ENCODE data around the gene NPLOC4. TPM values are rescaled to one million over a fixed set of nuclear protein-coding genes. Genes with fewer than 3 reads are reported as not detected.

NPLOC4 gene
- total and polyA plus RNA-seq, 2 of the 8 experiments (the other 6 are each of a cell fraction or from before 2014, with no cell fraction given) = 70.7 to 92.7 TPM

GRCh38 chr17:81544281-81544974 is 92.5 kb downstream of the NPLOC4 start:
- Histone ChIP-seq H4K5ac (ENCODE audit: insufficient read length, low read depth, low read length) (no peak overlapping the region), H2AFZ (ENCODE audit: low read length) (no peak overlapping the region), H3K23ac (ENCODE audit: insufficient read length) (no peak overlapping the region), H3K23me2 (ENCODE audit: low read depth, low read length) (no peaks in the 10 kb centered on the region), H3K4ac (replicated peaks; ENCODE audit: insufficient read length, low read depth, low read length) (no peak overlapping the region), H3K79me1 (ENCODE audit: low read depth, low read length) (no peaks in the 10 kb centered on the region; the same call in 1 of the 2 replicates), H2BK20ac (ENCODE audit: low read length) (no peak overlapping the region), H2BK120ac (replicated peaks; ENCODE audit: low read depth, low read length) (no peak overlapping the region), H2BK15ac (ENCODE audit: low read length) (no peak overlapping the region), H4K91ac (replicated peaks; ENCODE audit: insufficient read length, low read length) (no peak overlapping the region), H3K18ac (ENCODE audit: extremely low read depth, low read length) (no peak overlapping the region), H3K14ac (ENCODE audit: insufficient read length) (no peak overlapping the region), H3K36me3 (ENCODE audit: control insufficient read depth in 2 of 4, insufficient read depth in 4 of 4, low read length in 3 of 4) (peaks cover 2 to 38% (median 24%) of the 10 kb centered on the region in 4 experiments; a peak in 7 of 8 replicates), H3K27ac (ENCODE audit: low read depth, low read length) (no peak overlapping the region), H4K8ac (ENCODE audit: extremely low read depth, insufficient read depth, low read length) (no peak overlapping the region), H3K4me2 (ENCODE audit: insufficient read depth in 1 of 2, low read depth in 2 of 2, low read length in 2 of 2) (no peak overlapping the region), H2AK5ac (ENCODE audit: low read depth, low read length) (no peak overlapping the region), H3K9ac (replicated peaks in 1 of 4; ENCODE audit: extremely low read depth in 1 of 4, low read depth in 3 of 4, low read length in 3 of 4) (no peak overlapping the region), H3K4me3 (ENCODE audit: extremely low read depth in 1 of 4, insufficient read depth in 2 of 4, low read depth in 3 of 4, low read length in 4 of 4) (no peak overlapping the region), H3K27me3 (replicated peaks in 1 of 4; ENCODE audit: control insufficient read depth in 3 of 4, extremely low read depth in 1 of 4, insufficient read depth in 3 of 4, low read length in 3 of 4) (no peaks in the 10 kb centered on the region), H4K20me1 (replicated peaks in 1 of 2; ENCODE audit: control insufficient read depth in 1 of 2, insufficient read depth in 2 of 2, low read length in 2 of 2) (peaks cover under 1 to 21% of the 10 kb centered on the region in 2 experiments), H2BK5ac (ENCODE audit: low read depth, low read length) (no peak overlapping the region), H3K9me3 (ENCODE audit: insufficient read depth in 2 of 2, low read depth in 1 of 2, low read length in 1 of 2) (no peaks in the 10 kb centered on the region), H3K4me1 (replicated peaks in 1 of 4; ENCODE audit: control insufficient read depth in 3 of 4, insufficient read depth in 4 of 4, low read length in 3 of 4) (no peaks in the 10 kb centered on the region), H3K79me2 (ENCODE audit: control insufficient read depth in 1 of 2, insufficient read depth in 2 of 2, low read length in 2 of 2) (0 out of 4 replicates have a peak, but pooled peaks cover 0 to under 1% of the 10 kb centered on the region in 2 experiments), H3K56ac (replicated peaks; ENCODE audit: insufficient read length, low read depth, low read length) (no peak overlapping the region), H2BK12ac (ENCODE audit: low read depth, low read length) (no peak overlapping the region)
- ChIA-PET POLR2A (ENCODE audit: partially characterized antibody) (interaction anchor here (1.1 to 2.6 kb wide), 5 partner anchors 8 to 35 kb away, joined by 3 to 11 read pairs (median 4); no protein-coding TSS in a partner anchor), CTCF (ENCODE audit: partially characterized antibody) (interaction anchor here (1.2 to 1.7 kb wide), 2 partner anchors 104 to 292 kb away, joined by 3 read pairs; no protein-coding TSS in a partner anchor)
- FAIRE-seq (no peak), DNase-seq (ENCODE audit: low read depth in 1 of 2, low spot score in 2 of 2) (no peak)
- 91% methylated on average over 15 of the region's 16 CpGs; no CpG with 5 or more reads in 1 of the 2 experiments for WGBS, 2 experiments (ENCODE audit: extremely low coverage in 1 of 2, insufficient coverage in 1 of 2, insufficient read length in 1 of 2, insufficient replicate concordance in 2 of 2, low coverage in 1 of 2, low lambda C conversion rate in 2 of 2, missing lambda C conversion rate in 1 of 2)
- no peak for TF ChIP-seq TAF7 (optimal IDR thresholded peaks at IDR 0.05; ENCODE audit: borderline replicate concordance, low read depth, low read length)
- no peak for TF ChIP-seq SP4 (IDR thresholded peaks at IDR 0.05; ENCODE audit: low read length)
- TF ChIP-seq GTF2F1 (IDR thresholded peaks at IDR 0.05; ENCODE audit: borderline replicate concordance, low read depth, low read length) = no peak
- TF ChIP-seq TCF12 (IDR thresholded peaks at IDR 0.05; ENCODE audit: low read depth, low read length) = no peak
- no peak for TF ChIP-seq CBX5 (IDR thresholded peaks at IDR 0.05; ENCODE audit: low read depth, low read length)
- no peak for TF ChIP-seq KDM4A (IDR thresholded peaks at IDR 0.05; ENCODE audit: low read depth, low read length, severe bottlenecking)
- no peak for TF ChIP-seq ASH2L (IDR thresholded peaks at IDR 0.05; ENCODE audit: low read length)

Data from H1 (cell line).